Endometrial microvascular endothelial cells (primary cell): ENCODE data around the gene INTS15. TPM values are rescaled to one million over a fixed set of nuclear protein-coding genes. Genes with fewer than 3 reads are reported as not detected.
"Not testable (repeated sequence)": the region's sequence is repeated elsewhere in the genome, so short reads cannot be mapped to it uniquely, and the experiment has no call there.

Experiments used
- in situ Hi-C: cut with HindIII; loops from 2 replicates; pipeline ENCODE4 v1.10.0; 2017; ENCODE audit warnings: low sequenced_read_pairs, low pct_unique_long_range_greater_than_20kb; ENCODE audit errors: inconsistent ontology term
- total RNA-seq: library from RNA; depleted of rRNA; stranded (reverse); fragments of >200 nt; gene quantifications from one replicate; pipeline ENCODE4 v1.2.3, GENCODE V29; 2015; ENCODE audit errors: inconsistent ontology term

Gene INTS15
- total RNA-seq, 1 donor from 2014 or later: 23.3 TPM

DNA sequence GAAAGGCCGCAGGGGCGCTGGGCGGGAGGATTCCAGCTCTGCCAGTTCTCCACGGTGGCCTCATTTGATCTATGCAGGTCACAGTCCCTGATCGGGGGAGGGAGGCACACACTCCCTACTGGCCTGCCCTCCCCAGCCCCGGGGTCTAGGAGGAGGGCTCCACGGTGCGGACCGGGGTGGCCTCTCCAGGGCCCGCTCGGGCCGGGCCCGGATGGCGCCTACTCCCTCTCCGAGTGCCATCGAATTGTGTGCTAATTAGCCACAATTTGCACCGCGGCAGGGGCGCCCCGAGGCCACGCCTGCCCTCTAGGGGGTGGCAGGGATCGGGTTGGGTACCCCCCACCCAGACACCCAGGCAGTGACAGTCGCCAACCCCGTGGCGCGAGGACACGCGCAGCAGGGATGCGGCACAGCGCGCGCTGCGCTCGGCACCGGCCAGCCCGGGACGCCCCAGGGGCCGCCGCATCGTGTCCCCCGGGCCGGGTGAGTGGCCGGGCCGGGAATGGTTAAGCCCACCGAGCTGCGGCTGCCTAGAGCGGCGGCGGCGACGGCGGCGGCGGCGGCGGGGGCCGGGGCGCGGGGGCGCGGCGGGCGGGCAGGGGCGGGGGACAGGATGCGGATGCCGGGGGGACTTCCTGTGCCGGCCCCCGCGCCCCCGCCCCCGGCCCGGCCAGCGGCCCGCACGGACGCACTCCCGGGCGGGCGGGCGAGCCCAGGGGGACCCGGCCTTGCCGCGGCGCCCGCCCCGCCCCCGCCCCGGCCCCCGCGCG is 25.3 kb downstream of the INTS15 start, which contains the start of gene ZNF853:
Gene ZNF853 (plus strand): TSS at position 658 of the 770 bp plus-strand sequence. CDS start 565 bp downstream, outside the sequence.
- in situ Hi-C loops: no loop called here

DNA sequence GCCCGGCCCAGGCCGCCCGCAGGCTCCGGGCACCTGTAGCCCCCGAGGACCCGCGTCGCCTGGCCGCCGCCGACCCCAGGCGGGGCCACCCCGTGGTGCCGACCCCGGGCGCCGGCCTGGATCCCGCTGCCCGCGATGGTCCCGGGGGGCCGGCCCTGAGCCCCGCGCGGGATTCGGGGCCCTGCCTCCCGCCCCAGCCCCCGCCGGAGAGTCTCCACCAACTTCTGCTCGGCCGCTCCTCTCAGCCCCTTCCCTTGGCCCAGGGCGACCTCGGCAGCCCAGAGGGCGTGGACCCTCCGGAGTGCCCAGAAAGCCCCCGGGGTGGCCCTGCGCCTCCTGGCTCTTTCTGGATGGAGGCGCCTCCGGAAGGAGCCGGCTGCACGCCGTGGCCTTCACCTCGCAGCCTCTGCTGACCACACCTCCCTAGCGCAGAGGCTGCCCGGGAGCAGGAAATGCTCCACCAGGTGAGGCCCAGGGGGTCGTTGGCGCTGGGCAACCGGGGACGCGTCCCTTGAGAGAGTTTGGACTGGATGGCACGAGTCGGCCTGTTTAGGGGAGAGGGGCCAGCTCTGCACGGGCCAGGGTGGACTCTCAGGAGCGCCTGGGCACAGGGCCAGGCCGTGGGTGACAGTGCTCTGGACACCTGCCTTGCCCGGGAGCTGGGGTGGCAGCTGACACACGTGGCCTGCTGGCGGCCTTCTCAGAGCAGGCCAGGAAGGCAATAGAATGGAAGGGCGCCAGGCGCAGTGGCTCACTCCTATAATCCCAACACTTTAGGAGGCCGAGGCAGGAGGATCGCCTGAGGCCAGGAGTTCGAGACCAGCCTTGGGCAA is 26.1 kb downstream of the INTS15 start:
- in situ Hi-C loops: no loop called here

- in situ Hi-C loops: no loop called here
Measured at GRCh38 chr7:6616854-6617643, 27.2 kb downstream of the INTS15 start.

GRCh38 chr7:6618621-6619020 is 28.8 kb downstream of the INTS15 start:
- in situ Hi-C loops: no loop called here

DNA sequence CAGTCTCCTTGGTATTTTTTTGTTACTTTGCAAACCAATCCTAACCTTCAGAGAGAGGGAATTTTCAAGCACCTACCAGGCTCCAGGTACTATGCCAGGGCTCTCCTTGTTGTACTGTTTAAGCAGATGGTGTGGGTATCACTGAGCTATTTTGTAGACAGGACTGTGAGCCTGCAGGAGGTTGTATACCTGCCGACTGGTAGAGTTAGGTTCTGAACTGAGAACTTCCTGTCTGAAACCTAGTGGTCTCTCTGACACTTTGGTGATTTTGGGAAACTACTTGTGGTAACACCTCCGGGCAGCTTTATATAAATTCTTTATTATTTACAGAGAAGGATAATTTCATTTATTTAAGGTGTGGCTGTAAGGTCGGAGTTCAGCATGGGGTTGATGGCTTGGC is 30.1 kb downstream of the INTS15 start:
- in situ Hi-C loops: no loop called here

- in situ Hi-C loops: no loop called here
Measured at GRCh38 chr7:6621195-6622133, 31.6 kb downstream of the INTS15 start.

DNA sequence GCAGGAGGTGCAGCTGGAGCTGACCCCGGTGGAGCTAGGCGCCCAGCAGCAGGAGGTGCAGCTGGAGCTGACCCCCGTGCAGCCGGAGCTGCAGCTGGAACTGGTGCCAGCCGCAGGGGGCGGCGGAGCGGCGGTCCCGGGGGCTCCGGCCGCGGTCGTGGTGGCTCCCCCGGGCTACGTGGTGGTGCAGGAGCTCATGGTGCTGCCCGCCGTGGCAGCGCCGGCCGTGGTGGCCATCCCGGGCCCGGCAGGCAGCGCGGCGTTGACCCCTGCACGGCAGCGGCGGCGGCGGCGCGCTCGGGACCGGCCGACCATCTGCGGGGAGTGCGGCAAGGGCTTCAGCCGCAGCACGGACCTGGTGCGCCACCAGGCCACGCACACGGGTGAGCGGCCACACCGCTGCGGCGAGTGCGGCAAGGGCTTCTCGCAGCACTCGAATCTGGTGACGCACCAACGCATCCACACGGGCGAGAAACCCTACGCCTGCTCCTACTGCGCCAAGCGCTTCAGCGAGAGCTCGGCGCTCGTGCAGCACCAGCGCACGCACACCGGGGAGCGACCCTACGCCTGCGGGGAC is 32.4 kb downstream of the INTS15 start:
- in situ Hi-C loops: no loop called here

- in situ Hi-C loops: no loop called here
Measured at GRCh38 chr7:6623589-6624245, 33.9 kb downstream of the INTS15 start.

- in situ Hi-C loops: no loop called here
Measured at GRCh38 chr7:6624246-6624611, 34.4 kb downstream of the INTS15 start.

DNA sequence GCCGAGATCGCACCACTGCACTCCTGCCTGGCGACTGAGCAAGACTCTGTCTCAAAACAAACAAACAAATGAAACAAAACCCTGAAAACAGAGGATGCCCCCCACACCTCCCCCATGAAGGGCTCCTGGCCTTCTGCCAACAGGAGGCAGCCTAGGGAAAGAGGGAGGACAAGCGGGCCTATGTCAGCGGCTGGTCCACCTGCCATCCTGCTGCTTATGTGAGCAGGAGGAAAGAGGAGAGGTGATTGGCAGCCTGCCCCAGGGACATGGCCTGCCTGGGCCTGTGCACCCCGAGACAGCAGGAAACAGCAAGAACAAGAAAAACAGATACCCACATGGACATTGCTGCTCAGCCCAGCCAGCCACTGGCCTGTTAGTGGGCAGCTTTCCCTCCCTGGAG is 38.2 kb downstream of the INTS15 start:
- in situ Hi-C loops: no loop called here

DNA sequence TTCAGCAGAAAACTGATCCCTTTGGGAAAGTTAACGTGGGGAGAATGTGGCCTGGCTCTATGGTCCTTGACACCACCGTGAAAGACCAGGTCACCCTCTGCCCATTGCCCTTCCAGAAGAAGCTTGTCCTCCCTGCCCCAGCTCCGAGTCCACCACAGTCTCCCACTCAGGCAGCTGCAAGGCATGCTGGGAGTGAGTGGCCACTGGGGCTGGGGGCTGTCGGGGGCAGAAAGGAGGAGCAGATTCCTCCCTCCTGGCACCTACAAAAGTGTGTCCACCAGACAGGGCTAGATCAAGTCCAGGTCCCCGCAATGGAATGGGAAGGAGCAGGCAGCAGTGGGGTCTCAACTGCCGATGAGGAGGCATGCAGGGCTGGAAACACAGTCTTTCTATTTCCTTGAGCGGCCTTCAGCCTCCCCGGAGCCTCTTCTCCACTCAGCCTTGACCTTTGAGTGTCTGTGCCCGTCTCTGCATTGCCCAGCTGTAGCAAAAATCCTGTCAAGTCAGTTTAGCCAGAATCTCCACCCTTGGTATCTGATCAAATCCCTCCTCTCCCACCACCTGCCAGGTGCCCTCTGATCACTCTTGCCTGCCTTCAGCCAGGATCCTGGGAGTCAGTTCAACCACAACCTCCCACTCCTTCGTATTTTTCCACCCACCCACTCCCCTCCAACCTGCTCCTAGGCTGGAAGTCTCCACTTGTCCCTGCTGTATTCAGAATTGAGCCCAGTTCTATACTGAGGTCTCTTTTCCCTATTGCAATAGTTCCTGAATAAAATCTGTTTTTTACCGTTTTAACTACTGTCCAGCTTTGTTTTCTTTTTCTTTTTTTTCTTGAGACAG is 40.4 kb downstream of the INTS15 start:
- in situ Hi-C loops: no loop called here

GRCh38 chr7:6631605-6632004 is 41.8 kb downstream of the INTS15 start:
- in situ Hi-C loops: no loop called here

GRCh38 chr7:6634021-6634420 is 44.2 kb downstream of the INTS15 start:
- in situ Hi-C loops: no loop called here

DNA sequence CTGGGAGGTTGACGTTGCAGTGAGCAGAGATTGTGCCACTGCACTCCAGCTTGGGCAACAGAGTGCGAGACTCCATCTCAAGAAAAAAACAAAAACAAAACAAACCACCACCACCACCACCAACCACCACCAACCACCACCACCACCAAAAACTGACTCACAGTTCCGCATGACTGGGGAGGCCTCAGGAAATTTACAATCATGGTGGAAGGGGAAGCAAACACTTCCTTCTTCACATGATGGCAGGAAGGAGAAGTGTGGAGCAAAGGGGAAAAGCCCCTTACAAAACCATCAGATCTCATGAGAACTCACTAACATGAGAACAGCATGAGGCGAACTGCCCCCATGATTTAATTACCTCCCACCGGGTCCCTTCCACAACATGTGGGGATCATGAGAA is 45.1 kb downstream of the INTS15 start:
- in situ Hi-C loops: not testable (repeated sequence)

DNA sequence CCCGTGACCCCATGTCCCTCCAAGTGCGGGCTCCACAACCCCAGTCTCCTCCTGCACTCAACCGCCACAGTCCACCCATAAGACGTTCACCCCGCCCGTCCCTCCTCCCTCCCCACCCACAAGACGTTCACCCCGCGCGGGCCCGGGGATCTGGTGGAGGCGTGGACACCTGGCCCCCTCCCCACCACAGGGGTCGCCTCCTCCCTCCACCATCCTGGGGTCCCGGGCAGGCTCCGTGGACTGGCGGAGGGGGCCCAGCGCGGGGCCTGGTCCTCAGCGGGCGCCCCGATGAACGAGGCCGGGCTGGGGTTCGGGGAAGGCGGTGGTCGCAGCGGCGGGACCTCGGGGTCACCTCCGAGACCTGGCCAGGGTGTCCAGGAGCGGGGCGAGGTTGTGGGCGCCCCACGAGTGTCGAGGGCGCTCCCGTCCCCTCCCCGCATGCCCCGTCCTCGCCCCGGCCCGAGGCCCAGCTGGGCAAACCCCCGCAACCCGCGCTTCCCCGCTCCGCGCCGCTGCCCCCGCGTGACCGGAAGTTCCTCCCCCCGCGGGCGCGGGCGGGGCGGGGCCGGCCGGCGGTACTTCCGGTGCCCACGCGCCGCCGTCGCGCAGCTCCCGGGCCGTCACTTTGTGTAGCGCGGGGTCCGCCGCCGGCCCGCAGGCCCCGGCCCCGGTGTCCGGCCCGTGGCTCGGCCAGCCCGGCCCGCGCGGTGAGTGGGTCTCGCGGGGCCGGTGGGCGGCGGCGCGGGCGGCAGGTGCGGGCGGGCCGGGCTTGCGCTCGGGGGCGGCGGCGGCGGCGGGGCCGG is 47.1 kb downstream of the INTS15 start, which contains the start of gene ZNF316:
Gene ZNF316 (plus strand): TSS at position 578 of the 803 bp plus-strand sequence. CDS start 5,092 bp downstream, outside the sequence.
- in situ Hi-C loops: no loop called here
